ENCODE data around the gene SLC34A1. TPM values are rescaled to one million over a fixed set of nuclear protein-coding genes. Genes with fewer than 3 reads are reported as not detected.

SLC34A1 gene
- total and polyA plus RNA-seq, 4 donors: 0.23 to 1.0 (median 0.47) TPM

- Histone ChIP-seq H3K4me3 (ENCODE audit: low read depth in 1 of 3, low read length in 3 of 3) (no peak overlapping the region), H3K9me3 (ENCODE audit: control insufficient read depth in 4 of 4, low read length in 3 of 4) (no peaks in the 10 kb centered on the region), H3K9ac (ENCODE audit: low read depth in 1 of 2, low read length in 2 of 2) (no peak overlapping the region), H3K27ac (ENCODE audit: low read depth in 1 of 2, low read length in 2 of 2) (no peak overlapping the region), H3K36me3 (ENCODE audit: control insufficient read depth in 4 of 4, insufficient read depth in 3 of 4, low read depth in 1 of 4, low read length in 3 of 4) (no peaks in the 10 kb centered on the region), H3K4me1 (ENCODE audit: control insufficient read depth in 4 of 4, insufficient read depth in 4 of 4, low read length in 3 of 4) (peaks cover 0 to 11% (median 6%) of the 10 kb centered on the region in 4 donors), H3K27me3 (ENCODE audit: control insufficient read depth in 4 of 4, insufficient read depth in 4 of 4, low read length in 3 of 4) (no peaks in the 10 kb centered on the region)
- TF ChIP-seq HNF4A (conservative IDR thresholded peaks at IDR 0.05): no peak
- TF ChIP-seq SP1 (IDR thresholded peaks at IDR 0.05): no peak
- TF ChIP-seq ZBTB33 (IDR thresholded peaks at IDR 0.05): no peak
- TF ChIP-seq GABPA (IDR thresholded peaks at IDR 0.05 in 1 of 2, conservative IDR thresholded peaks at IDR 0.05 in 1 of 2): no peak
- no peak for DNase-seq (ENCODE audit: low spot score)
- WGBS: 66% methylated on average over 8 of the region's 8 CpGs
Observed at GRCh38 chr5:177396078-177396477, 11.8 kb downstream of the SLC34A1 start.

DNA sequence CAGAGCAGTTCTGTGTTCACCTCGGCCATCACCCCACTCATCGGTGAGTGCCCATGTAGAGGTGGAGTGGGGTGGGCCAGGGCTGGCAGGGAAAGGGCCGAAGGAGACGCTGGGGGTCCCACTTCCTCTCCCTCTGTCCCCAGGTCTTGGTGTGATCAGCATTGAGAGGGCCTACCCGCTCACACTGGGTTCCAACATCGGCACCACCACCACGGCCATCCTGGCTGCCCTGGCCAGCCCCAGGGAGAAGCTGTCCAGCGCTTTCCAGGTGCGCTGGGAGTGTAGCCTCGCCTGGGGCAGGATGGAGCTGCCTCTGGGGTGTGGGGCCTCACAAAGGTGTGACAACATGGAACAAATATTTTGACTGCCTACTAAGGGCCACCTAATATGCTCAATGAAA, 12.6 kb downstream of the SLC34A1 start:
- Histone ChIP-seq H3K36me3 (ENCODE audit: control insufficient read depth in 4 of 4, insufficient read depth in 3 of 4, low read depth in 1 of 4, low read length in 3 of 4) (peaks cover 0 to 6% (median 0%) of the 10 kb centered on the region in 4 donors), H3K9me3 (ENCODE audit: control insufficient read depth in 4 of 4, low read length in 3 of 4) (no peaks in the 10 kb centered on the region), H3K27me3 (ENCODE audit: control insufficient read depth in 4 of 4, insufficient read depth in 4 of 4, low read length in 3 of 4) (no peaks in the 10 kb centered on the region), H3K27ac (ENCODE audit: low read depth in 1 of 2, low read length in 2 of 2) (no peak overlapping the region), H3K4me1 (ENCODE audit: control insufficient read depth in 4 of 4, insufficient read depth in 4 of 4, low read length in 3 of 4) (peaks cover 0 to 11% (median 6%) of the 10 kb centered on the region in 4 donors), H3K9ac (ENCODE audit: low read depth in 1 of 2, low read length in 2 of 2) (no peak overlapping the region), H3K4me3 (ENCODE audit: low read depth in 1 of 3, low read length in 3 of 3) (no peak overlapping the region)
- no peak for DNase-seq (ENCODE audit: low spot score)
- TF ChIP-seq EGR1 (IDR thresholded peaks at IDR 0.05; ENCODE audit: low read depth in 2 of 2) (no peak), YY1 (IDR thresholded peaks at IDR 0.05) (no peak), ZBTB33 (IDR thresholded peaks at IDR 0.05) (no peak), RAD21 (IDR thresholded peaks at IDR 0.05) (no peak), FOXA1 (IDR thresholded peaks at IDR 0.05) (no peak), HNF4G (IDR thresholded peaks at IDR 0.05) (no peak), FOXA2 (IDR thresholded peaks at IDR 0.05) (no peak), JUND (IDR thresholded peaks at IDR 0.05) (no peak), TAF1 (conservative IDR thresholded peaks at IDR 0.05) (no peak), HNF4A (conservative IDR thresholded peaks at IDR 0.05) (no peak), RXRA (IDR thresholded peaks at IDR 0.05) (no peak)
- TF ChIP-seq, protein P1, sequence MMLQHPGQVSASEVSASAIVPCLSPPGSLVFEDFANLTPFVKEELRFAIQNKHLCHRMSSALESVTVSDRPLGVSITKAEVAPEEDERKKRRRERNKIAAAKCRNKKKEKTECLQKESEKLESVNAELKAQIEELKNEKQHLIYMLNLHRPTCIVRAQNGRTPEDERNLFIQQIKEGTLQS (IDR thresholded peaks at IDR 0.05): no peak
- TF ChIP-seq, protein P2, sequence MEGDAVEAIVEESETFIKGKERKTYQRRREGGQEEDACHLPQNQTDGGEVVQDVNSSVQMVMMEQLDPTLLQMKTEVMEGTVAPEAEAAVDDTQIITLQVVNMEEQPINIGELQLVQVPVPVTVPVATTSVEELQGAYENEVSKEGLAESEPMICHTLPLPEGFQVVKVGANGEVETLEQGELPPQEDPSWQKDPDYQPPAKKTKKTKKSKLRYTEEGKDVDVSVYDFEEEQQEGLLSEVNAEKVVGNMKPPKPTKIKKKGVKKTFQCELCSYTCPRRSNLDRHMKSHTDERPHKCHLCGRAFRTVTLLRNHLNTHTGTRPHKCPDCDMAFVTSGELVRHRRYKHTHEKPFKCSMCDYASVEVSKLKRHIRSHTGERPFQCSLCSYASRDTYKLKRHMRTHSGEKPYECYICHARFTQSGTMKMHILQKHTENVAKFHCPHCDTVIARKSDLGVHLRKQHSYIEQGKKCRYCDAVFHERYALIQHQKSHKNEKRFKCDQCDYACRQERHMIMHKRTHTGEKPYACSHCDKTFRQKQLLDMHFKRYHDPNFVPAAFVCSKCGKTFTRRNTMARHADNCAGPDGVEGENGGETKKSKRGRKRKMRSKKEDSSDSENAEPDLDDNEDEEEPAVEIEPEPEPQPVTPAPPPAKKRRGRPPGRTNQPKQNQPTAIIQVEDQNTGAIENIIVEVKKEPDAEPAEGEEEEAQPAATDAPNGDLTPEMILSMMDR (IDR thresholded peaks at IDR 0.05; ENCODE audit: low read depth, low read length, missing input control): no peak
- TF ChIP-seq, protein P3, sequence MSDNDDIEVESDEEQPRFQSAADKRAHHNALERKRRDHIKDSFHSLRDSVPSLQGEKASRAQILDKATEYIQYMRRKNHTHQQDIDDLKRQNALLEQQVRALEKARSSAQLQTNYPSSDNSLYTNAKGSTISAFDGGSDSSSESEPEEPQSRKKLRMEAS (IDR thresholded peaks at IDR 0.05): no peak
- 92% methylated on average over 10 of the region's 10 CpGs for WGBS
